ENCODE results near the gene KLHL29.

GRCh38 chr2:23711979-23712755 is 327.2 kb downstream of the KLHL29 start:
- TF ChIP-seq CTCF (IDR thresholded peaks at IDR 0.05) (no peak), POLR2A (IDR thresholded peaks at IDR 0.05) (no peak)

Data from ovary (tissue), 3 donors.